GM23338 (cell line): ENCODE results near the gene PRDM11. TPM values are rescaled to one million over a fixed set of nuclear protein-coding genes. Genes with fewer than 3 reads are reported as not detected.
A peak's percentile ranks its signal among the peaks of the same experiment; 100 is the strongest.

Experiments used
- ATAC-seq: fragments of 200-7000 bp; cut with Tn5 transposase; 3 replicates; pipeline ENCODE4 v1.9.1; 2020
- DNase-seq: peaks from one replicate; pipeline ENCODE4 v3.0.0-alpha.2; 2015; ENCODE audit warnings: low spot score
- H2AFZ ChIP-seq: fragments of 200-600 bp; sonication (generic); 2 replicates; pipeline ENCODE4 v1.8.0; 2016; ENCODE audit warnings: antibody characterized with exemption, mild to moderate bottlenecking, moderate library complexity
- H3F3A ChIP-seq: fragments of 200-600 bp; sonication (generic); replicated peaks from 2 replicates; pipeline ENCODE4 v1.8.0; 2017; ENCODE audit warnings: antibody characterized with exemption, mixed run types, low read depth
- H3K27ac ChIP-seq: fragments of 200-600 bp; sonication (generic); 2 replicates; pipeline ENCODE4 v1.6.1; 2016; ENCODE audit warnings: low read depth
- H3K27me3 ChIP-seq: fragments of 200-600 bp; sonication (generic); 2 replicates; pipeline ENCODE4 v1.8.0; 2016; ENCODE audit warnings: mild to moderate bottlenecking, mixed run types, moderate library complexity; ENCODE audit not compliant: insufficient read depth
- H3K36me3 ChIP-seq: fragments of 200-600 bp; sonication (generic); 2 replicates; pipeline ENCODE4 v1.8.0; 2016; ENCODE audit warnings: mild to moderate bottlenecking; ENCODE audit not compliant: insufficient read depth
- H3K4me1 ChIP-seq: fragments of 200-600 bp; sonication (generic); 2 replicates; pipeline ENCODE4 v1.8.0; 2016; ENCODE audit warnings: mild to moderate bottlenecking, moderate library complexity; ENCODE audit not compliant: insufficient read depth
- H3K4me2 ChIP-seq: fragments of 200-600 bp; sonication (generic); 2 replicates; pipeline ENCODE4 v1.7.1; 2017; ENCODE audit warnings: mixed run types
- H3K4me3 ChIP-seq: fragments of 200-600 bp; sonication (generic); 2 replicates; pipeline ENCODE4 v1.6.1; 2016; ENCODE audit warnings: mixed run types
- H3K79me2 ChIP-seq: fragments of 200-600 bp; sonication (generic); replicated peaks from 2 replicates; pipeline ENCODE4 v1.8.0; 2017; ENCODE audit warnings: mild to moderate bottlenecking; ENCODE audit not compliant: insufficient read depth
- H3K9me2 ChIP-seq: fragments of 200-600 bp; sonication (generic); 2 replicates; pipeline ENCODE4 v1.8.0; 2017; ENCODE audit not compliant: insufficient read depth
- H4K20me1 ChIP-seq: fragments of 200-600 bp; sonication (generic); replicated peaks from 2 replicates; pipeline ENCODE4 v1.8.0; 2017; ENCODE audit warnings: mild to moderate bottlenecking; ENCODE audit not compliant: insufficient read depth
- H3K27ac Mint-ChIP-seq: 2 replicates; pipeline ENCODE4 v1.8.0; 2020; ENCODE audit warnings: inconsistent platforms, mild to moderate bottlenecking, moderate library complexity, mixed read lengths
- H3K27me3 Mint-ChIP-seq: 3 replicates; pipeline ENCODE4 v1.8.0; 2022; ENCODE audit warnings: low read depth, mild to moderate bottlenecking, moderate library complexity, mixed read lengths, inconsistent platforms; ENCODE audit not compliant: insufficient read depth, poor library complexity
- H3K36me3 Mint-ChIP-seq: 3 replicates; pipeline ENCODE4 v1.8.0; 2021; ENCODE audit warnings: low read depth, mild to moderate bottlenecking, inconsistent platforms, moderate library complexity, mixed read lengths
- H3K4me1 Mint-ChIP-seq: 3 replicates; pipeline ENCODE4 v1.8.0; 2020; ENCODE audit warnings: mild to moderate bottlenecking, inconsistent platforms, mixed read lengths
- H3K4me3 Mint-ChIP-seq: 3 replicates; pipeline ENCODE4 v1.8.0; 2021; ENCODE audit warnings: moderate library complexity, mild to moderate bottlenecking, inconsistent platforms, mixed read lengths
- H3K9me3 Mint-ChIP-seq: 3 replicates; pipeline ENCODE4 v1.8.0; 2020; ENCODE audit warnings: moderate library complexity, mild to moderate bottlenecking, inconsistent platforms, mixed read lengths
- CREB1 ChIP-seq: fragments of 250-450 bp; sonication (Bioruptor Pico); IDR thresholded peaks from 2 replicates; pipeline ENCODE4 v1.5.0; 2020; ENCODE audit warnings: low read depth, mild to moderate bottlenecking, moderate library complexity
- EZH2 ChIP-seq: fragments of 200-600 bp; sonication (generic); IDR thresholded peaks from one replicate; pipeline ENCODE4 v1.8.0; 2017; ENCODE audit warnings: antibody characterized with exemption, mild to moderate bottlenecking, low read depth; ENCODE audit not compliant: unreplicated experiment
- EZH2phosphoT487 ChIP-seq: fragments of 200-600 bp; sonication (generic); IDR thresholded peaks from one replicate; pipeline ENCODE4 v1.8.1; 2018; ENCODE audit warnings: antibody characterized with exemption; ENCODE audit not compliant: unreplicated experiment
- JUNB ChIP-seq: IDR thresholded peaks from one replicate; pipeline ENCODE4 v1.6.1; 2016; ENCODE audit warnings: antibody characterized with exemption; ENCODE audit not compliant: unreplicated experiment
- NANOG ChIP-seq: IDR thresholded peaks from 2 replicates; pipeline ENCODE4 v1.6.1; 2016; ENCODE audit warnings: antibody characterized with exemption, borderline replicate concordance
- POLR2AphosphoS5 ChIP-seq: IDR thresholded peaks from 2 replicates; pipeline ENCODE4 v1.6.1; 2016; ENCODE audit warnings: antibody characterized with exemption, low read depth
- STAT1 ChIP-seq: IDR thresholded peaks from one replicate; pipeline ENCODE4 v1.6.1; 2016; ENCODE audit warnings: antibody characterized with exemption; ENCODE audit not compliant: unreplicated experiment
- ZNF114 ChIP-seq: fragments of 250-450 bp; sonication (Bioruptor Pico); IDR thresholded peaks from 2 replicates; pipeline ENCODE4 v1.5.0; 2020; ENCODE audit warnings: mild to moderate bottlenecking, moderate library complexity
- ZNF331 ChIP-seq: fragments of 250-450 bp; sonication (Bioruptor Pico); IDR thresholded peaks from 2 replicates; pipeline ENCODE4 v1.5.0; 2020; ENCODE audit warnings: low read depth, mild to moderate bottlenecking, moderate library complexity
- polyA plus RNA-seq: library from polyadenylated mRNA; unstranded; fragments of >200 nt; fragmentation: Nextera tagmentation; extraction: Ambion mirVana; gene quantifications from 2 replicates; pipeline ENCODE4 v1.2.1, GENCODE V29; 2016
- total RNA-seq: library from RNA; depleted of rRNA; stranded (reverse); fragments of >200 nt; shearing (Covaris generic); gene quantifications from 2 replicates; pipeline ENCODE4 v1.2.3, GENCODE V29; 2014
- TF ChIP-seq, protein P1 (sequence below), 2 experiments: fragments of 200-600 bp in 1 of 2; sonication (generic) in 1 of 2; conservative IDR thresholded peaks; 2 replicates each; pipeline versions ENCODE4 v1.5.1 to v1.6.1; 2016 to 2017; ENCODE audit warnings: antibody characterized with exemption in 2 of 2, low read depth in 2 of 2, mild to moderate bottlenecking in 2 of 2, moderate library complexity in 1 of 2
- TF ChIP-seq, protein P2 (sequence below): IDR thresholded peaks from 2 replicates; pipeline ENCODE4 v1.6.1; 2016; ENCODE audit warnings: antibody characterized with exemption
- TF ChIP-seq, protein P3 (sequence below): IDR thresholded peaks from one replicate; pipeline ENCODE4 v1.6.1; 2018; ENCODE audit warnings: antibody characterized with exemption; ENCODE audit not compliant: unreplicated experiment
- TF ChIP-seq, protein P4 (sequence below): fragments of 250-450 bp; sonication (Bioruptor Pico); IDR thresholded peaks from 2 replicates; pipeline ENCODE4 v1.5.0; 2020; ENCODE audit warnings: mild to moderate bottlenecking, moderate library complexity

Gene PRDM11
- total and polyA plus RNA-seq, 2 experiments from 2014 or later = 0.97 to 10.4 TPM

DNA sequence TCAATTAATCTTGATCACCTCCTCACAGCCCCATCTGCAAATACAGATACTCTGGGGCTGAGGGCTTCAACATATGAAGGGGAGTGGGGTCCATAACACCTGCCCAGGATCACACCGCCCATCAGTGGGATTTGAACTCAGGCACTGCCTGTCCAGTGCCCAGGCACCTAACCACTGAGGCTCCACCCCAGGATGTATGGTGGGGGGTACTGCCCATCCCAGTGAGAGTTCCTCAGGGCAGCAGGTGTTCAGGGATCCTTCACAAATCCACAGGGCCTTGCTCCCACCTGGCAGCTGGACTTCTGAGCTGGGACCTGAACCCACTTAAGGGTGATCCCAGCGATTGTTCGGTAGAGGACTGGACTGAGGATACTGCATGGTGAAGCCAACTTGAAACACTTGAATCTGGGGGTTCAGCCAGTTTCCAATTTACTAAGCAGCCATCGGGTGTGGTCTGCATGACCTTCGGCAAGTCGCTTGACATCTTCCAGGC, 33.3 kb downstream of the PRDM11 start:
- H3K36me3 Mint-ChIP-seq = no peaks in the 10 kb centered on the region; the same call in 1 of the 3 replicates
- H3K27me3 Mint-ChIP-seq = peaks cover 6% of the 10 kb centered on the region
- H3K79me2 ChIP-seq = no peaks in the 10 kb centered on the region
- TF ChIP-seq, protein P1, sequence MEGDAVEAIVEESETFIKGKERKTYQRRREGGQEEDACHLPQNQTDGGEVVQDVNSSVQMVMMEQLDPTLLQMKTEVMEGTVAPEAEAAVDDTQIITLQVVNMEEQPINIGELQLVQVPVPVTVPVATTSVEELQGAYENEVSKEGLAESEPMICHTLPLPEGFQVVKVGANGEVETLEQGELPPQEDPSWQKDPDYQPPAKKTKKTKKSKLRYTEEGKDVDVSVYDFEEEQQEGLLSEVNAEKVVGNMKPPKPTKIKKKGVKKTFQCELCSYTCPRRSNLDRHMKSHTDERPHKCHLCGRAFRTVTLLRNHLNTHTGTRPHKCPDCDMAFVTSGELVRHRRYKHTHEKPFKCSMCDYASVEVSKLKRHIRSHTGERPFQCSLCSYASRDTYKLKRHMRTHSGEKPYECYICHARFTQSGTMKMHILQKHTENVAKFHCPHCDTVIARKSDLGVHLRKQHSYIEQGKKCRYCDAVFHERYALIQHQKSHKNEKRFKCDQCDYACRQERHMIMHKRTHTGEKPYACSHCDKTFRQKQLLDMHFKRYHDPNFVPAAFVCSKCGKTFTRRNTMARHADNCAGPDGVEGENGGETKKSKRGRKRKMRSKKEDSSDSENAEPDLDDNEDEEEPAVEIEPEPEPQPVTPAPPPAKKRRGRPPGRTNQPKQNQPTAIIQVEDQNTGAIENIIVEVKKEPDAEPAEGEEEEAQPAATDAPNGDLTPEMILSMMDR (conservative IDR thresholded peaks at IDR 0.05; ENCODE audit: low read depth in 2 of 2) = no peak
- TF ChIP-seq JUNB (no peak), CREB1 (no peak), POLR2AphosphoS5 (no peak), EZH2phosphoT487 (no peak), STAT1 (no peak), NANOG (no peak), ZNF114 (CRISPR knock-in tag) (no peak), ZNF331 (no peak), EZH2 (no peak)
- TF ChIP-seq, protein P2, sequence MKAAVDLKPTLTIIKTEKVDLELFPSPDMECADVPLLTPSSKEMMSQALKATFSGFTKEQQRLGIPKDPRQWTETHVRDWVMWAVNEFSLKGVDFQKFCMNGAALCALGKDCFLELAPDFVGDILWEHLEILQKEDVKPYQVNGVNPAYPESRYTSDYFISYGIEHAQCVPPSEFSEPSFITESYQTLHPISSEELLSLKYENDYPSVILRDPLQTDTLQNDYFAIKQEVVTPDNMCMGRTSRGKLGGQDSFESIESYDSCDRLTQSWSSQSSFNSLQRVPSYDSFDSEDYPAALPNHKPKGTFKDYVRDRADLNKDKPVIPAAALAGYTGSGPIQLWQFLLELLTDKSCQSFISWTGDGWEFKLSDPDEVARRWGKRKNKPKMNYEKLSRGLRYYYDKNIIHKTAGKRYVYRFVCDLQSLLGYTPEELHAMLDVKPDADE = no peak
- TF ChIP-seq, protein P3, sequence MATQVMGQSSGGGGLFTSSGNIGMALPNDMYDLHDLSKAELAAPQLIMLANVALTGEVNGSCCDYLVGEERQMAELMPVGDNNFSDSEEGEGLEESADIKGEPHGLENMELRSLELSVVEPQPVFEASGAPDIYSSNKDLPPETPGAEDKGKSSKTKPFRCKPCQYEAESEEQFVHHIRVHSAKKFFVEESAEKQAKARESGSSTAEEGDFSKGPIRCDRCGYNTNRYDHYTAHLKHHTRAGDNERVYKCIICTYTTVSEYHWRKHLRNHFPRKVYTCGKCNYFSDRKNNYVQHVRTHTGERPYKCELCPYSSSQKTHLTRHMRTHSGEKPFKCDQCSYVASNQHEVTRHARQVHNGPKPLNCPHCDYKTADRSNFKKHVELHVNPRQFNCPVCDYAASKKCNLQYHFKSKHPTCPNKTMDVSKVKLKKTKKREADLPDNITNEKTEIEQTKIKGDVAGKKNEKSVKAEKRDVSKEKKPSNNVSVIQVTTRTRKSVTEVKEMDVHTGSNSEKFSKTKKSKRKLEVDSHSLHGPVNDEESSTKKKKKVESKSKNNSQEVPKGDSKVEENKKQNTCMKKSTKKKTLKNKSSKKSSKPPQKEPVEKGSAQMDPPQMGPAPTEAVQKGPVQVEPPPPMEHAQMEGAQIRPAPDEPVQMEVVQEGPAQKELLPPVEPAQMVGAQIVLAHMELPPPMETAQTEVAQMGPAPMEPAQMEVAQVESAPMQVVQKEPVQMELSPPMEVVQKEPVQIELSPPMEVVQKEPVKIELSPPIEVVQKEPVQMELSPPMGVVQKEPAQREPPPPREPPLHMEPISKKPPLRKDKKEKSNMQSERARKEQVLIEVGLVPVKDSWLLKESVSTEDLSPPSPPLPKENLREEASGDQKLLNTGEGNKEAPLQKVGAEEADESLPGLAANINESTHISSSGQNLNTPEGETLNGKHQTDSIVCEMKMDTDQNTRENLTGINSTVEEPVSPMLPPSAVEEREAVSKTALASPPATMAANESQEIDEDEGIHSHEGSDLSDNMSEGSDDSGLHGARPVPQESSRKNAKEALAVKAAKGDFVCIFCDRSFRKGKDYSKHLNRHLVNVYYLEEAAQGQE = no peak
- TF ChIP-seq, protein P4, sequence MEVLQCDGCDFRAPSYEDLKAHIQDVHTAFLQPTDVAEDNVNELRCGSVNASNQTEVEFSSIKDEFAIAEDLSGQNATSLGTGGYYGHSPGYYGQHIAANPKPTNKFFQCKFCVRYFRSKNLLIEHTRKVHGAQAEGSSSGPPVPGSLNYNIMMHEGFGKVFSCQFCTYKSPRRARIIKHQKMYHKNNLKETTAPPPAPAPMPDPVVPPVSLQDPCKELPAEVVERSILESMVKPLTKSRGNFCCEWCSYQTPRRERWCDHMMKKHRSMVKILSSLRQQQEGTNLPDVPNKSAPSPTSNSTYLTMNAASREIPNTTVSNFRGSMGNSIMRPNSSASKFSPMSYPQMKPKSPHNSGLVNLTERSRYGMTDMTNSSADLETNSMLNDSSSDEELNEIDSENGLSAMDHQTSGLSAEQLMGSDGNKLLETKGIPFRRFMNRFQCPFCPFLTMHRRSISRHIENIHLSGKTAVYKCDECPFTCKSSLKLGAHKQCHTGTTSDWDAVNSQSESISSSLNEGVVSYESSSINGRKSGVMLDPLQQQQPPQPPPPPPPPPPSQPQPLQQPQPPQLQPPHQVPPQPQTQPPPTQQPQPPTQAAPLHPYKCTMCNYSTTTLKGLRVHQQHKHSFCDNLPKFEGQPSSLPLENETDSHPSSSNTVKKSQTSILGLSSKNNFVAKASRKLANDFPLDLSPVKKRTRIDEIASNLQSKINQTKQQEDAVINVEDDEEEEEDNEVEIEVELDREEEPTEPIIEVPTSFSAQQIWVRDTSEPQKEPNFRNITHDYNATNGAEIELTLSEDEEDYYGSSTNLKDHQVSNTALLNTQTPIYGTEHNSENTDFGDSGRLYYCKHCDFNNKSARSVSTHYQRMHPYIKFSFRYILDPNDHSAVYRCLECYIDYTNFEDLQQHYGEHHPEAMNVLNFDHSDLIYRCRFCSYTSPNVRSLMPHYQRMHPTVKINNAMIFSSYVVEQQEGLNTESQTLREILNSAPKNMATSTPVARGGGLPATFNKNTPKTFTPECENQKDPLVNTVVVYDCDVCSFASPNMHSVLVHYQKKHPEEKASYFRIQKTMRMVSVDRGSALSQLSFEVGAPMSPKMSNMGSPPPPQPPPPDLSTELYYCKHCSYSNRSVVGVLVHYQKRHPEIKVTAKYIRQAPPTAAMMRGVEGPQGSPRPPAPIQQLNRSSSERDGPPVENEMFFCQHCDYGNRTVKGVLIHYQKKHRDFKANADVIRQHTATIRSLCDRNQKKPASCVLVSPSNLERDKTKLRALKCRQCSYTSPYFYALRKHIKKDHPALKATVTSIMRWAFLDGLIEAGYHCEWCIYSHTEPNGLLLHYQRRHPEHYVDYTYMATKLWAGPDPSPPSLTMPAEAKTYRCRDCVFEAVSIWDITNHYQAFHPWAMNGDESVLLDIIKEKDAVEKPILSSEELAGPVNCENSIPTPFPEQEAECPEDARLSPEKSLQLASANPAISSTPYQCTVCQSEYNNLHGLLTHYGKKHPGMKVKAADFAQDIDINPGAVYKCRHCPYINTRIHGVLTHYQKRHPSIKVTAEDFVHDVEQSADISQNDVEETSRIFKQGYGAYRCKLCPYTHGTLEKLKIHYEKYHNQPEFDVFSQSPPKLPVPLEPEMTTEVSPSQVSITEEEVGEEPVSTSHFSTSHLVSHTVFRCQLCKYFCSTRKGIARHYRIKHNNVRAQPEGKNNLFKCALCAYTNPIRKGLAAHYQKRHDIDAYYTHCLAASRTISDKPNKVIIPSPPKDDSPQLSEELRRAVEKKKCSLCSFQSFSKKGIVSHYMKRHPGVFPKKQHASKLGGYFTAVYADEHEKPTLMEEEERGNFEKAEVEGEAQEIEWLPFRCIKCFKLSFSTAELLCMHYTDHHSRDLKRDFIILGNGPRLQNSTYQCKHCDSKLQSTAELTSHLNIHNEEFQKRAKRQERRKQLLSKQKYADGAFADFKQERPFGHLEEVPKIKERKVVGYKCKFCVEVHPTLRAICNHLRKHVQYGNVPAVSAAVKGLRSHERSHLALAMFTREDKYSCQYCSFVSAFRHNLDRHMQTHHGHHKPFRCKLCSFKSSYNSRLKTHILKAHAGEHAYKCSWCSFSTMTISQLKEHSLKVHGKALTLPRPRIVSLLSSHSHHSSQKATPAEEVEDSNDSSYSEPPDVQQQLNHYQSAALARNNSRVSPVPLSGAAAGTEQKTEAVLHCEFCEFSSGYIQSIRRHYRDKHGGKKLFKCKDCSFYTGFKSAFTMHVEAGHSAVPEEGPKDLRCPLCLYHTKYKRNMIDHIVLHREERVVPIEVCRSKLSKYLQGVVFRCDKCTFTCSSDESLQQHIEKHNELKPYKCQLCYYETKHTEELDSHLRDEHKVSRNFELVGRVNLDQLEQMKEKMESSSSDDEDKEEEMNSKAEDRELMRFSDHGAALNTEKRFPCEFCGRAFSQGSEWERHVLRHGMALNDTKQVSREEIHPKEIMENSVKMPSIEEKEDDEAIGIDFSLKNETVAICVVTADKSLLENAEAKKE (CRISPR knock-in tag) = no peak
- H3K9me3 Mint-ChIP-seq = no peaks in the 10 kb centered on the region; the same call in 2 of the 3 replicates
- peaks cover 4% of the 10 kb centered on the region; the same call in 1 of the 2 replicates for H3F3A ChIP-seq
- no peaks in the 10 kb centered on the region; the same call in 1 of the 2 replicates for H3K36me3 ChIP-seq
- H2AFZ ChIP-seq = no peak overlapping the region
- H3K27me3 ChIP-seq = 0 out of 2 replicates have a peak, but pooled peaks cover 5% of the 10 kb centered on the region
- ATAC-seq (no peak), DNase-seq (no peak)
- H3K4me1 Mint-ChIP-seq = peaks cover 5% of the 10 kb centered on the region
- H3K27ac Mint-ChIP-seq = no peak overlapping the region
- H3K4me3 ChIP-seq = peak overlapping the region; percentile 61
- no peak overlapping the region for H3K27ac ChIP-seq
- peak overlapping the region; percentile 84 for H3K4me2 ChIP-seq
- H3K9me2 ChIP-seq = no peaks in the 10 kb centered on the region
- H4K20me1 ChIP-seq = no peaks in the 10 kb centered on the region; the same call in 1 of the 2 replicates
- peak overlapping the region; percentile 84 for H3K4me3 Mint-ChIP-seq
- H3K4me1 ChIP-seq = peaks cover 13% of the 10 kb centered on the region; the same call in 1 of the 2 replicates
